C4-2B (cell line): ENCODE results near the gene LEO1.

Experiments
- H3K27ac ChIP-seq: fragments of 450-650 bp; 2 replicates; pipeline ENCODE4 v1.5.1; 2017
- ZFX ChIP-seq: fragments of 450-650 bp; IDR thresholded peaks from 2 replicates; pipeline ENCODE4 v1.6.1; 2017
- TF ChIP-seq, protein P1 (sequence below): fragments of 450-650 bp; conservative IDR thresholded peaks from 2 replicates; pipeline ENCODE4 v1.5.1; 2017; ENCODE audit warnings: mild to moderate bottlenecking

LEO1 gene

DNA sequence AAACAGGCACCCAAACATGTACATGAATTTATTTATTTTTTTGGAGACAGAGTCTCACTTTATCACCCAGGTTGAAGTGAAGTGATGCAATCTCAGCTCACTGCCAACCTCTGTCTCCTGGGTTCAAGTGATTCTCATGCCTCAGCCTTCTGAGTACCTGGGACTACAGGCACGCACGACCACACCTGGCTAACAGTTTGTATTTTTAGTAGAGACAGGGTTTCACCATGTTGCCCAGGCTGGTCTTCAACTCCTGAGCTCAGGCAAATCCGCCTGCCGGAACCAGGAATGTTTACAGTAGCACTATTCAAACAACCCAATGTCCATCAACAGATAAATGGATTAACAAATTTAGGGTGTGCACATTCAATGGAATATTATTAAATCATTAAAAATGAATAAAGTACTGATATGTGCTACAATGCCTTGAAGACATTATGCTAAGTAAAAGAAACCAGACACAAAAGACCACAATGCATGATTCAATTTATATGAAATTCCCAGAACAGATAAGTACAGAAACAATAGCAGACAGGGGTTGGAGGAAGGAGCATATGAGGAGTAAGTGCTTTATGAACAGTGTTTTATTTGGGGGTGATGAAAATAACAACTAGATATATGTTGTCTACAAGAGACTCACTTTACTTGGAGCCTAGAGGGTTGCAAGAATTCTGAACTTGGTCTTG lies 1.3 kb downstream of the LEO1 start:
- peak overlapping the region; percentile 100 for H3K27ac ChIP-seq
- TF ChIP-seq ZFX: no peak
- TF ChIP-seq, protein P1, sequence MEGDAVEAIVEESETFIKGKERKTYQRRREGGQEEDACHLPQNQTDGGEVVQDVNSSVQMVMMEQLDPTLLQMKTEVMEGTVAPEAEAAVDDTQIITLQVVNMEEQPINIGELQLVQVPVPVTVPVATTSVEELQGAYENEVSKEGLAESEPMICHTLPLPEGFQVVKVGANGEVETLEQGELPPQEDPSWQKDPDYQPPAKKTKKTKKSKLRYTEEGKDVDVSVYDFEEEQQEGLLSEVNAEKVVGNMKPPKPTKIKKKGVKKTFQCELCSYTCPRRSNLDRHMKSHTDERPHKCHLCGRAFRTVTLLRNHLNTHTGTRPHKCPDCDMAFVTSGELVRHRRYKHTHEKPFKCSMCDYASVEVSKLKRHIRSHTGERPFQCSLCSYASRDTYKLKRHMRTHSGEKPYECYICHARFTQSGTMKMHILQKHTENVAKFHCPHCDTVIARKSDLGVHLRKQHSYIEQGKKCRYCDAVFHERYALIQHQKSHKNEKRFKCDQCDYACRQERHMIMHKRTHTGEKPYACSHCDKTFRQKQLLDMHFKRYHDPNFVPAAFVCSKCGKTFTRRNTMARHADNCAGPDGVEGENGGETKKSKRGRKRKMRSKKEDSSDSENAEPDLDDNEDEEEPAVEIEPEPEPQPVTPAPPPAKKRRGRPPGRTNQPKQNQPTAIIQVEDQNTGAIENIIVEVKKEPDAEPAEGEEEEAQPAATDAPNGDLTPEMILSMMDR: no peak

DNA sequence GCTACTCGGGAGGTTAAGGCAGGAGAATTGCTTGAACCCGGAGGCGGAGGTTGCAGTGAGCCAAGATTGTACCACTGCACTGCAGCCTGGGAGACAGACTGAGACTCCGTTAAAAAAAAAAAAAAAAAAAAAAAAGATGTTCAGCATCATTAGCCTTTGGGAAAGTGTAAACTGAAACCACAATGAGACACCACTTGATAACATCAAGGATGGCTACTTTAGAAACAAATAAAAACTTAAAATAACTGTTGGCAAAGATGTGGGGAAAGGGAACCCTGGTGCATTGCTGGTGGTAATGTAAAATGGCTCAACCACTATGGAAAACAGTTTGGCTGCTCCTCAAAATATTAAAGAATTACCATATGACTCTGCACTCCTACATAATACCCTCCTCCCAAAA lies 1.9 kb downstream of the LEO1 start:
- H3K27ac ChIP-seq: peak overlapping the region; percentile 100
- TF ChIP-seq, protein P1: no peak
- TF ChIP-seq ZFX: no peak

DNA sequence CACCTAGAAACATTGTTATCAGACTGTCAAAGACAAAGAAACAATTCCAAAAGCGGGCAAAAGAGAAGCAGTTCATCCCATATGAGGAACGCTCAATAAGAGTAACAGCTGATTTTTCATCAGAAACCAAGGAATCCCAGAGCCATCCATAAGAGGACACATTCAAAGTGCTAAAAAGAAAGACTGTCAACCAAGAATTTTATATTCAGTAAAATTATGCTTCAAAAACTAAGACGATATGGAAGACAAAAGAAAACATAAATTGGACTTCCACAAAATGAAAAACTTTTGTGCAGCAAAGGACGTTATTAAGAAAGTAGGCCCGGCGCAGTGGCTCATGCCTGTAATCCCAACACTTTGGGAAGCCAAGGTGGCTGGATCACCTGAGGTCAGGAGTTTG lies 4.0 kb downstream of the LEO1 start:
- peak overlapping the region; percentile 100 for H3K27ac ChIP-seq
- no peak for TF ChIP-seq ZFX
- TF ChIP-seq, protein P1: no peak

DNA sequence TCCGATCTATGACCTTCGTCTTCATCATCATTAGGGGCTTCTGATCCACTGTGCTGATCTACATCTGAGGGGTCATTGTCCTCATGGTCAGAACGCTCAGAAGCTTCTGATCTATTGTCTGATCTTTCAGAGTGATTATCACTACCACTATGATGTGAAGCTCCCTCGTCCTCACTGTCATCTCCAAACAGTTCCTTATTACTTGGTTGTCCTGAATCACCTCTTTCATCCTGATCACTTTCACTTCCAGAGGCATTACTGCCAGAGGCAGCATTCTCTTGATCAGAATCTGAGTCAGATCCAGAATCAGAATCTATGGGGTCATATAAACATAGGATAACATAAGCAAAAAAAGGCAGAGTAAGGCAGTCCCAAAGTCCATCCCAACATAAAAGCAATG lies 5.4 kb downstream of the LEO1 start:
- no peak overlapping the region for H3K27ac ChIP-seq
- no peak for TF ChIP-seq ZFX
- TF ChIP-seq, protein P1: no peak

DNA sequence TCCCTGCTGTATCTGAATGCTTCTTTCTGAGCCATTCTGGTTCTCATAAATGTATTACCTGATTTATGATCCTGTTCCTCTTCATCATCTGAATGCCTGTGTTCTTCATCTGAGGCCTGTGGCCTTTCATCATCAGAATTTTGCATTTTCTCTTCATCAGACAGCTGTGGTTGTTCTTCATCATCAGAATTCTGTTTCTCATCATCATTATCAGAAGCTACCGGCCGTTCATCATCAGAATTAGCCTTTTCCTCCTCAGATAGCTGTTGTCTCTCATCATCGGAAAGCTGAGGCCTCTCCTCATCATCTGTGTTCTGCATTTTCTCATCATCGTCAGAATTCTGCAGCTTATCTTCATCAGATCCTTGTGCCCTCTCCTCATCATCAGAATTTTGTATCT lies 5.9 kb downstream of the LEO1 start:
- no peak for TF ChIP-seq ZFX
- TF ChIP-seq, protein P1: no peak
- H3K27ac ChIP-seq: no peak overlapping the region

DNA sequence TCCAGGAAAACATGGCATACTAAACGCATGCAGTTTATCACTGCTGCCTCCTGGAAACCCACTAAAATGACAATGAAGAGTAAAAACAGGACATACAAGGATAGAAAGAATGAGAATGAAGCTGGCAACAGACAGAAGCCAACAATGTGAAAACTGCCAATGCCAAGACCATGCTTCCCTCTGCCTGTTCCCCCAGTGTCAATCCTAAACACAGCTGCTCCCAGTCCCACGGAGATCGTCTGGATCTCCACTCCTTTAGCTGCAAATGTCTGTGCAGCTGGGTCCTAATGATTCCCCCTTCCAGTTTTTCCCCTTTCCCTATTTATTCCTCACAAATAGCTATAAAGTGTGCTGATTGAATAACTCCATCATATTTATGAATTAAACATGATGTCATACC lies 16.1 kb downstream of the LEO1 start:
- TF ChIP-seq ZFX: no peak
- TF ChIP-seq, protein P1: no peak
- no peak overlapping the region for H3K27ac ChIP-seq

DNA sequence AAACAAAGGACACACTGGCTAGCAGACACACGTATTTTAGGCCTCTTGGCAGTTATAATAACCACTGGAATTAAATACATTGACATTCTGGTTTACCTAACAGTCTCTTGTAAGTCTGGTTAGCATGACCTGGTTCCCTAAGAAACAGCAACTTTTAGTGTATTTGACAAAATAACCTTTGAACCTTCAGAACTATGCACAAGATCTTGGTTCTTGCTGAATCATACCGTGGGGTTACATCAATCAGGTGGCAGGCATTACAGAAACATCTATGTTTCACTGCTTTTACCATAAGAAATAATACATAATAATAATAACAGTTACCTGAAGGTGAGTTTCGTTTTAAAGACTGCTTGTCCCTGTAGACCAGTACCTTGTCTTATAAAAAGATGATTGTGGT lies 18.8 kb downstream of the LEO1 start:
- TF ChIP-seq, protein P1: no peak
- no peak for TF ChIP-seq ZFX

More for the DNA sequence above, 18.8 kb downstream of the LEO1 start:
- H3K27ac ChIP-seq: no peak overlapping the region
